Measurements from ENCODE around the gene SP3. TPM values are rescaled to one million over a fixed set of nuclear protein-coding genes. Genes with fewer than 3 reads are reported as not detected.
A peak's percentile ranks its signal among the peaks of the same experiment; 100 is the strongest.

SP3 gene
- total and polyA plus RNA-seq, 9 of the 15 experiments (the other 6 are each of a cell fraction or from before 2014, with no cell fraction given), result 12.0 to 106 (median 74.9) TPM

GRCh38 chr2:173942861-173943523 lies 22.2 kb downstream of the SP3 start:
- H3K27me3 ChIP-seq (ENCODE audit: control insufficient read depth in 2 of 2, insufficient read depth in 2 of 2, low read length in 2 of 2), result no peaks in the 10 kb centered on the region
- no peak overlapping the region for H3K9ac ChIP-seq (ENCODE audit: insufficient read depth in 1 of 2, low read depth in 2 of 2, low read length in 2 of 2)
- peaks cover 40% of the 10 kb centered on the region for H4K20me1 ChIP-seq (replicated peaks; ENCODE audit: control insufficient read depth, insufficient read depth, low read length)
- in situ Hi-C loops (cut with MboI) (loop anchor here (10.0 kb wide), 1 partner anchor 1222 kb away; the partner anchor contains the start of gene ATF2), intact Hi-C loops (cut with micrococcal nuclease) (no loop called here)
- H3K4me1 ChIP-seq (replicated peaks in 1 of 2; ENCODE audit: control insufficient read depth in 2 of 2, insufficient read depth in 2 of 2, low read length in 2 of 2), result peaks cover 17 to 39% of the 10 kb centered on the region in 2 experiments
- DNase-seq (ENCODE audit: extremely low read depth in 1 of 4, low spot score in 3 of 4) (no peak), FAIRE-seq (no peak), ATAC-seq (no peak)
- H3K27ac ChIP-seq (ENCODE audit: extremely low read depth, low read depth, low read length), result no peak overlapping the region
- no peak overlapping the region for H2AFZ ChIP-seq (ENCODE audit: low read depth, low read length)
- TF ChIP-seq MXI1 (IDR thresholded peaks at IDR 0.05; ENCODE audit: low read depth, low read length), result no peak
- H3K4me3 ChIP-seq, result no peak overlapping the region
- H3K36me3 ChIP-seq (ENCODE audit: control insufficient read depth, insufficient read depth, low read length), result peaks cover 9% of the 10 kb centered on the region
- ChIA-PET CTCF (ENCODE audit: low intra/inter-chr PET ratio) (no interaction called here), POLR2A (no interaction called here)
- H3K9me3 ChIP-seq (replicated peaks; ENCODE audit: control insufficient read depth, insufficient read depth, low read depth, low read length), result no peaks in the 10 kb centered on the region
- WGBS (ENCODE audit: insufficient coverage, low coverage, missing lambda C conversion rate), result 98% methylated on average over 3 of the region's 3 CpGs
- BruUV-seq (replicated peaks), result no TSS peak
- H3K4me2 ChIP-seq (ENCODE audit: insufficient read depth, low read length), result no peak overlapping the region
- H3K79me2 ChIP-seq (ENCODE audit: control insufficient read depth, insufficient read depth, low read length), result peaks cover 100% of the 10 kb centered on the region
- peaks cover 10% of the 10 kb centered on the region for H3K9me1 ChIP-seq (ENCODE audit: control insufficient read depth, insufficient read depth, low read length)

- intact Hi-C loops (cut with micrococcal nuclease), result no loop called here
- H3K9me1 ChIP-seq (ENCODE audit: control insufficient read depth, insufficient read depth, low read length), result peaks cover 10% of the 10 kb centered on the region
- ATAC-seq (no peak), DNase-seq (ENCODE audit: extremely low read depth in 1 of 4, low spot score in 3 of 4) (no peak), FAIRE-seq (no peak)
- no peak overlapping the region; a peak in 1 of 4 replicates for H3K9ac ChIP-seq (ENCODE audit: insufficient read depth in 1 of 2, low read depth in 2 of 2, low read length in 2 of 2)
- H3K36me3 ChIP-seq (ENCODE audit: control insufficient read depth, insufficient read depth, low read length), result no peaks in the 10 kb centered on the region; the same call in none of the 3 replicates
- no peaks in the 10 kb centered on the region for H3K27me3 ChIP-seq (ENCODE audit: control insufficient read depth in 2 of 2, insufficient read depth in 2 of 2, low read length in 2 of 2)
- H3K4me2 ChIP-seq (ENCODE audit: insufficient read depth, low read length), result no peak overlapping the region
- no TSS peak for BruUV-seq (replicated peaks)
- peaks cover 17 to 39% of the 10 kb centered on the region in 2 experiments for H3K4me1 ChIP-seq (replicated peaks in 1 of 2; ENCODE audit: control insufficient read depth in 2 of 2, insufficient read depth in 2 of 2, low read length in 2 of 2)
- 41% methylated on average over 1 of the region's 1 CpG for WGBS (ENCODE audit: insufficient coverage, low coverage, missing lambda C conversion rate)
- in situ Hi-C loops (cut with MboI), result loop anchor here (10.0 kb wide), 1 partner anchor 1223 kb away; the partner anchor contains the start of gene ATF2
- POLR2A ChIA-PET, result interaction anchor here (1.0 kb wide), 1 partner anchor 11 kb away, joined by 3 read pairs; no protein-coding TSS in a partner anchor
- H4K20me1 ChIP-seq (replicated peaks; ENCODE audit: control insufficient read depth, insufficient read depth, low read length), result peaks cover 38% of the 10 kb centered on the region
- H2AFZ ChIP-seq (ENCODE audit: low read depth, low read length), result no peak overlapping the region
- H3K9me3 ChIP-seq (replicated peaks; ENCODE audit: control insufficient read depth, insufficient read depth, low read depth, low read length), result no peaks in the 10 kb centered on the region
- CTCF ChIA-PET (ENCODE audit: low intra/inter-chr PET ratio), result no interaction called here
- H3K27ac ChIP-seq (ENCODE audit: extremely low read depth, low read depth, low read length), result peak overlapping the region; percentile 41
- no peak overlapping the region for H3K4me3 ChIP-seq
- H3K79me2 ChIP-seq (ENCODE audit: control insufficient read depth, insufficient read depth, low read length), result peaks cover 100% of the 10 kb centered on the region
- TF ChIP-seq ZNF589 (CRISPR knock-in tag; IDR thresholded peaks at IDR 0.05; ENCODE audit: low read depth), result no peak
- no peak for TF ChIP-seq TCF7L2 (IDR thresholded peaks at IDR 0.05; ENCODE audit: low read depth, low read length)
- no peak for TF ChIP-seq ZNF134 (CRISPR knock-in tag; conservative IDR thresholded peaks at IDR 0.05)
- no peak for TF ChIP-seq ZNF165 (CRISPR knock-in tag; IDR thresholded peaks at IDR 0.05; ENCODE audit: borderline replicate concordance)
- no peak for TF ChIP-seq ARHGAP35 (IDR thresholded peaks at IDR 0.05; ENCODE audit: partially characterized antibody)
- TF ChIP-seq PTRF (tag; IDR thresholded peaks at IDR 0.05), result no peak
- TF ChIP-seq, protein P1, sequence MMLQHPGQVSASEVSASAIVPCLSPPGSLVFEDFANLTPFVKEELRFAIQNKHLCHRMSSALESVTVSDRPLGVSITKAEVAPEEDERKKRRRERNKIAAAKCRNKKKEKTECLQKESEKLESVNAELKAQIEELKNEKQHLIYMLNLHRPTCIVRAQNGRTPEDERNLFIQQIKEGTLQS (IDR thresholded peaks at IDR 0.05), result no peak
- TF ChIP-seq, protein P1 (CRISPR knock-in tag; conservative IDR thresholded peaks at IDR 0.05), result no peak
- TF ChIP-seq BACH1 (tag; IDR thresholded peaks at IDR 0.05), result no peak
- TF ChIP-seq WHSC1 (IDR thresholded peaks at IDR 0.05; ENCODE audit: low read length), result no peak
- TF ChIP-seq ZFP30 (CRISPR knock-in tag; IDR thresholded peaks at IDR 0.05; ENCODE audit: borderline replicate concordance), result no peak
- peak; percentile 34; the same call in 1 of the 2 replicates for TF ChIP-seq C11orf30 (IDR thresholded peaks at IDR 0.05; ENCODE audit: low read depth)
- TF ChIP-seq, protein P2, sequence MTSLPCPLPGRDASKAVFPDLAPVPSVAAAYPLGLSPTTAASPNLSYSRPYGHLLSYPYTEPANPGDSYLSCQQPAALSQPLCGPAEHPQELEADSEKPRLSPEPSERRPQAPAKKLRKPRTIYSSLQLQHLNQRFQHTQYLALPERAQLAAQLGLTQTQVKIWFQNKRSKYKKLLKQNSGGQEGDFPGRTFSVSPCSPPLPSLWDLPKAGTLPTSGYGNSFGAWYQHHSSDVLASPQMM (CRISPR knock-in tag; IDR thresholded peaks at IDR 0.05), result no peak
- TF ChIP-seq ELF2 (CRISPR knock-in tag; IDR thresholded peaks at IDR 0.05), result 0 out of 2 replicates have a peak, but pooled peaks have one; percentile 8
- TF ChIP-seq CREM (IDR thresholded peaks at IDR 0.05; ENCODE audit: low read depth), result no peak
Measured at GRCh38 chr2:173941567-173941966, 23.6 kb downstream of the SP3 start.

Measured in K562 (cell line).